Fibroblast of skin of right quadriceps (primary cell): ENCODE data around the gene SH2B3.
"Not testable (repeated sequence)": the region's sequence is repeated elsewhere in the genome, so short reads cannot be mapped to it uniquely, and the experiment has no call there.

Experiments used
- DNase-seq: peaks from one replicate; pipeline ENCODE4 v3.0.0-alpha.2; 2013

Gene SH2B3

GRCh38 chr12:111405859-111406473 lies at the start of gene SH2B3:
TSS of gene SH2B3 (plus strand) at chr12:111405923. CDS start at chr12:111418146, 12,223 bp downstream.
- DNase-seq, result peak; percentile 64

GRCh38 chr12:111359231-111359913 lies 46.4 kb upstream of the SH2B3 start:
- DNase-seq, result no peak

- DNase-seq, result no peak
Measured at GRCh38 chr12:111359914-111360276, 45.8 kb upstream of the SH2B3 start.

GRCh38 chr12:111360325-111360930 lies 45.3 kb upstream of the SH2B3 start:
- no peak for DNase-seq

GRCh38 chr12:111361073-111361716 lies 44.5 kb upstream of the SH2B3 start:
- no peak for DNase-seq

- no peak for DNase-seq
Measured at GRCh38 chr12:111361717-111362576, 43.8 kb upstream of the SH2B3 start.

GRCh38 chr12:111362687-111363475 lies 42.8 kb upstream of the SH2B3 start:
- no peak for DNase-seq

GRCh38 chr12:111363578-111363977 lies 42.1 kb upstream of the SH2B3 start:
- DNase-seq, result peak; percentile 17

- DNase-seq, result no peak
Measured at GRCh38 chr12:111366075-111366474, 39.6 kb upstream of the SH2B3 start.

GRCh38 chr12:111366583-111366982 lies 39.1 kb upstream of the SH2B3 start:
- DNase-seq, result no peak

GRCh38 chr12:111367661-111368221 lies 38.0 kb upstream of the SH2B3 start:
- no peak for DNase-seq

GRCh38 chr12:111368291-111368787 lies 37.4 kb upstream of the SH2B3 start:
- no peak for DNase-seq

GRCh38 chr12:111368788-111369495 lies 36.8 kb upstream of the SH2B3 start, which contains the start of gene PHETA1:
TSS of gene PHETA1 (minus strand) at chr12:111369095. CDS start at chr12:111363427, 5,668 bp downstream.
- DNase-seq, result peak; percentile 78

- DNase-seq, result no peak
Measured at GRCh38 chr12:111369496-111370220, 36.1 kb upstream of the SH2B3 start.

- not testable (repeated sequence) for DNase-seq
Measured at GRCh38 chr12:111373231-111373630, 32.5 kb upstream of the SH2B3 start.

GRCh38 chr12:111377440-111377839 lies 28.3 kb upstream of the SH2B3 start:
- DNase-seq, result no peak

GRCh38 chr12:111379942-111380554 lies 25.7 kb upstream of the SH2B3 start:
- no peak for DNase-seq

- no peak for DNase-seq
Measured at GRCh38 chr12:111384596-111384995, 21.1 kb upstream of the SH2B3 start.

GRCh38 chr12:111386885-111387284 lies 18.8 kb upstream of the SH2B3 start:
- DNase-seq, result no peak
